Epithelial cell of proximal tubule (primary cell): ENCODE measurements around the gene UNC13A. TPM values are rescaled to one million over a fixed set of nuclear protein-coding genes. Genes with fewer than 3 reads are reported as not detected.

ENCODE experiments used
- DNase-seq: peaks from one replicate; pipeline ENCODE4 v3.0.0-alpha.2; 2011; ENCODE audit warnings: low read depth
- H3K4me3 ChIP-seq: 2 replicates; pipeline ENCODE4 v1.5.1; 2011; ENCODE audit warnings: low read depth, mild to moderate bottlenecking, low read length
- total RNA-seq: library from RNA; depleted of rRNA; stranded (reverse); fragments of >200 nt; gene quantifications from 2 replicates; pipeline ENCODE4 v1.2.3, GENCODE V29; 2015
- TF ChIP-seq, protein P1 (sequence below): conservative IDR thresholded peaks from 2 replicates; pipeline ENCODE4 v1.5.1; 2012; ENCODE audit warnings: low read depth, mild to moderate bottlenecking, low read length

UNC13A gene
- total RNA-seq, 1 donor from 2014 or later: 0.06 TPM

DNA sequence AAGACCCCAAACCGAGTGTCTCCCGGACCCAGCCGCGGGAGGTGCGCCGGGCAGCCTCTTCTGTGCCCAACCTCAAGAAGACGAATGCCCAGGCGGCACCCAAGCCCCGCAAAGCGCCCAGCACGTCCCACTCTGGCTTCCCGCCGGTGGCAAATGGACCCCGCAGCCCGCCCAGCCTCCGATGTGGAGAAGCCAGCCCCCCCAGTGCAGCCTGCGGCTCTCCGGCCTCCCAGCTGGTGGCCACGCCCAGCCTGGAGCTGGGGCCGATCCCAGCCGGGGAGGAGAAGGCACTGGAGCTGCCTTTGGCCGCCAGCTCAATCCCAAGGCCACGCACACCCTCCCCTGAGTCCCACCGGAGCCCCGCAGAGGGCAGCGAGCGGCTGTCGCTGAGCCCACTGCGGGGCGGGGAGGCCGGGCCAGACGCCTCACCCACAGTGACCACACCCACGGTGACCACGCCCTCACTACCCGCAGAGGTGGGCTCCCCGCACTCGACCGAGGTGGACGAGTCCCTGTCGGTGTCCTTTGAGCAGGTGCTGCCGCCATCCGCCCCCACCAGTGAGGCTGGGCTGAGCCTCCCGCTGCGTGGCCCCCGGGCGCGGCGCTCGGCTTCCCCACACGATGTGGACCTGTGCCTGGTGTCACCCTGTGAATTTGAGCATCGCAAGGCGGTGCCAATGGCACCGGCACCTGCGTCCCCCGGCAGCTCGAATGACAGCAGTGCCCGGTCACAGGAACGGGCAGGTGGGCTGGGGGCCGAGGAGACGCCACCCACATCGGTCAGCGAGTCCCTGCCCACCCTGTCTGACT lies 39.0 kb upstream of the UNC13A start:
- TF ChIP-seq, protein P1, sequence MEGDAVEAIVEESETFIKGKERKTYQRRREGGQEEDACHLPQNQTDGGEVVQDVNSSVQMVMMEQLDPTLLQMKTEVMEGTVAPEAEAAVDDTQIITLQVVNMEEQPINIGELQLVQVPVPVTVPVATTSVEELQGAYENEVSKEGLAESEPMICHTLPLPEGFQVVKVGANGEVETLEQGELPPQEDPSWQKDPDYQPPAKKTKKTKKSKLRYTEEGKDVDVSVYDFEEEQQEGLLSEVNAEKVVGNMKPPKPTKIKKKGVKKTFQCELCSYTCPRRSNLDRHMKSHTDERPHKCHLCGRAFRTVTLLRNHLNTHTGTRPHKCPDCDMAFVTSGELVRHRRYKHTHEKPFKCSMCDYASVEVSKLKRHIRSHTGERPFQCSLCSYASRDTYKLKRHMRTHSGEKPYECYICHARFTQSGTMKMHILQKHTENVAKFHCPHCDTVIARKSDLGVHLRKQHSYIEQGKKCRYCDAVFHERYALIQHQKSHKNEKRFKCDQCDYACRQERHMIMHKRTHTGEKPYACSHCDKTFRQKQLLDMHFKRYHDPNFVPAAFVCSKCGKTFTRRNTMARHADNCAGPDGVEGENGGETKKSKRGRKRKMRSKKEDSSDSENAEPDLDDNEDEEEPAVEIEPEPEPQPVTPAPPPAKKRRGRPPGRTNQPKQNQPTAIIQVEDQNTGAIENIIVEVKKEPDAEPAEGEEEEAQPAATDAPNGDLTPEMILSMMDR: no peak
- no peak overlapping the region for H3K4me3 ChIP-seq
- DNase-seq: no peak

DNA sequence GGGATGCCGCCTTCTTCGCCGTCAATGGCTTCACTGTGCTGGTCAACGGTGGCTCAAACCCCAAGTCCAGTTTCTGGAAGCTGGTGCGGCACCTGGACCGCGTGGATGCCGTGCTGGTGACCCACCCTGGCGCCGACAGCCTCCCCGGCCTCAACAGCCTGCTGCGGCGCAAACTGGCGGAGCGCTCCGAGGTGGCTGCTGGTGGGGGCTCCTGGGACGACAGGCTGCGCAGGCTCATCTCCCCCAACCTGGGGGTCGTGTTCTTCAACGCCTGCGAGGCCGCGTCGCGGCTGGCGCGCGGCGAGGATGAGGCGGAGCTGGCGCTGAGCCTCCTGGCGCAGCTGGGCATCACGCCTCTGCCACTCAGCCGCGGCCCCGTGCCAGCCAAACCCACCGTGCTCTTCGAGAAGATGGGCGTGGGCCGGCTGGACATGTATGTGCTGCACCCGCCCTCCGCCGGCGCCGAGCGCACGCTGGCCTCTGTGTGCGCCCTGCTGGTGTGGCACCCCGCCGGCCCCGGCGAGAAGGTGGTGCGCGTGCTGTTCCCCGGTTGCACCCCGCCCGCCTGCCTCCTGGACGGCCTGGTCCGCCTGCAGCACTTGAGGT lies 38.1 kb upstream of the UNC13A start:
- no peak overlapping the region for H3K4me3 ChIP-seq
- DNase-seq: no peak
- TF ChIP-seq, protein P1: no peak

DNA sequence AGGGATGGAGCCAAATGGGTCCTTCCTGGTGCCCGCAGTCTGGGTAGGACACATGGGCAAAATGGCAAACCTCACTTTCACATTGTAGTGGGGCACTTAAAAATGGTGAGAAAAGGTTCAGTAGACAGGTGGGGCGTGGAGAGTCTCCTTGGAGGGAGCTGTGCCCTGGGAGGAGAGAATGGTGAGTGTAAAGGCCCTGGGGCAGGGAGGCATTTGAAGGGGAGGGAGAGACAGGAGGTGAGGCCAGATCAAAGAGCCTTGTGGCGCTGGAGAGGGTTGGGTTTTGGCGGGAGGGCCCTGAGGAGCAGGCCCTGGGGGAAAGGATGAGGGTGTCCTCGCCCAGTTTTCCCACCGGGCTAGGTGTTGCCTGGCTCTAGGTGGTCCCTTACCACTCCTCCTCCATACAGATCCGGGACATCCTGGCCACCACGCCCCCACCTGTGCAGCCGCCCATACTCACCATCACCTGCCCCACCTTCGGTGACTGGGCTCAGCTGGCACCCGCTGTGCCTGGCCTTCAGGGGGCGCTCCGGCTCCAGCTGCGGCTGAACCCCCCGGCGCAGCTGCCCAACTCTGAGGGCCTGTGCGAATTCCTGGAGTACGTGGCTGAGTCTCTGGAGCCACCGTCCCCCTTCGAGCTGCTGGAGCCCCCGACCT lies 37.4 kb upstream of the UNC13A start:
- TF ChIP-seq, protein P1: peak; percentile 51
- DNase-seq: no peak
- H3K4me3 ChIP-seq: no peak overlapping the region

DNA sequence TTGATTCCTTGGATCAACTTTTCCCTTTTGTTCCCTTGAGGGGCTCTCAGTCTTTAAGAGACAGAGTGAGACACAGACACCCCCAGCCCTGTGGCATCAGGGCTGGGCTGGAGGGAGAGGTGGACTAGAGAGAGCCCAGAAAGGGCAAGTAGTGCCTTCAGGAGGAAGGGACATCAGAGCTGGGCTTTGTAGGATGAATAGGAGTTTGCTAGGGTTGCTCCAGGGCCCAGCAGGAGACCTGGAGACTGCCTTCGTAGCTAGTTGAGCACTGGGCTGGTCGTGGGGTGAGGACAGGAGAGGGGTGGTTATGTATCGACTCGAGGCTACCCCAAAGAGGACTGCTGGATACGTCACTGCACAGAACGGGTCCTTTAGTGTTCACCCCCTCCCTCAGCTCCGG lies 36.5 kb upstream of the UNC13A start:
- no peak for DNase-seq
- TF ChIP-seq, protein P1: no peak

DNA sequence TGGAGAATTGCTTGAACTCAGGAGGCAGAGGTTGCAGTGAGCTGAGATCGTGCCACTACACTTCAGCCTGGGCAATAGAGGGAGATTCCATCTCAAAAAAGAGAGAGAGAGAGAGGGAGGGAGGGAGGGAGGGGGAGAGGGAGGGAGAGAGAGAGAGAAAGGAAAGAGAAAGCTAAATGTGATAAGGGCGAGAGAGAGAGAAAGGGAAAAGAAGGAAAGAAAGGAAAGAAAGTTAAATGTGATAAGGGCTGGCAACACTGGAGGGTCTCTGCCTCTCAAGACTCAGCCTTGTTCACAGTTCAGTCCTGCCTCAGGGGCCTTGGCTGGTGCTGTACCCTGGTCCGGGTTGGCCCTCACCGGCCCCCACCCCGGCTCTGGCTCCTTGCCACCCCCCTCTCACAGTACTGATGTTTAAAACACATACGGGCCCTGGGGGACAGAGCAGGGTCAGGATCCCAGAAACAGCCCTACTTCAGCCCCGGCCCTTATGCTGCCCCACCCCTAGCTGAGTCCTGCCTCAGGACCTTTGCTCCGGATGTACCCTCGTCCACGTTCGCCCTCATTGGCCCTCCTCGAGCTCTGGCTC lies 34.6 kb upstream of the UNC13A start:
- TF ChIP-seq, protein P1: no peak
- H3K4me3 ChIP-seq: no peak overlapping the region
- DNase-seq: no peak

More for the DNA sequence above, 36.5 kb upstream of the UNC13A start:
- H3K4me3 ChIP-seq: no peak overlapping the region

DNA sequence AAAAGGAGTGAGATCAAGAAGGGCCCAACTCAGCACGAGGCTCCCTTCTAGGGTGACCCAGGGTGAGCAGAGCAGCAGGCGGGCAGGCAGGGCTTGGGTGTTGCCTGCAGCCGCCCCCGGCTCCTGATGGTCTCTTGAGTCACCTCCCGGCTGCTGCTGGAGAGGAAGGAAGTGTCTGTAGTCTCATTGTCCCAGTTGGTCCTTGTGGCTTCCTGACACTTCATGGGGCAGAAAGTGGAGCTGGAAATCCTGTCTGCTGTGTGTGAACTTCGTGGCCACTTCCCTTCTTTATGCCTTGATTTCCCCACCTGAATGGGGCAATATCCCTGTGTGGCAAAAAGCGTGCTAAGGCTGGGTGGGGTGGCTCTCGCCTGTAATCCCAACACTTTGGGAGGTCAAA lies 33.7 kb upstream of the UNC13A start:
- H3K4me3 ChIP-seq: no peak overlapping the region
- TF ChIP-seq, protein P1: no peak
- no peak for DNase-seq
